Measurements from ENCODE around the gene ANKRD35.

GRCh38 chr1:145874646-145875045 is 11.0 kb downstream of the ANKRD35 start:
- TF ChIP-seq CTCF (conservative IDR thresholded peaks at IDR 0.05; ENCODE audit: low read depth in 2 of 2), result no peak
- TF ChIP-seq POLR2AphosphoS5 (IDR thresholded peaks at IDR 0.05; ENCODE audit: low read depth), result no peak
- no peak for TF ChIP-seq EZH2phosphoT487 (IDR thresholded peaks at IDR 0.05; ENCODE audit: unreplicated experiment)
- TF ChIP-seq CREB1 (CRISPR knock-in tag; IDR thresholded peaks at IDR 0.05; ENCODE audit: low read depth), result no peak
- no peak for TF ChIP-seq EZH2 (IDR thresholded peaks at IDR 0.05; ENCODE audit: low read depth, unreplicated experiment)
- no peak for TF ChIP-seq REST (IDR thresholded peaks at IDR 0.05; ENCODE audit: unreplicated experiment)
- TF ChIP-seq ZNF462 (CRISPR knock-in tag; IDR thresholded peaks at IDR 0.05), result no peak
- TF ChIP-seq STAT1 (IDR thresholded peaks at IDR 0.05; ENCODE audit: unreplicated experiment), result no peak
- TF ChIP-seq ZNF331 (CRISPR knock-in tag; IDR thresholded peaks at IDR 0.05; ENCODE audit: low read depth), result no peak
- no peak for TF ChIP-seq JUNB (IDR thresholded peaks at IDR 0.05; ENCODE audit: unreplicated experiment)
- no peak for TF ChIP-seq ZNF114 (CRISPR knock-in tag; IDR thresholded peaks at IDR 0.05)
